GM12892 (cell line): ENCODE data around the gene CISD3.

Source experiments
- POLR2A ChIP-seq: IDR thresholded peaks from 2 replicates; pipeline ENCODE4 v1.6.1; 2011; ENCODE audit warnings: low read depth, low read length, control low read depth
- POLR2AphosphoS5 ChIP-seq: IDR thresholded peaks from 2 replicates; pipeline ENCODE4 v1.6.1; 2011; ENCODE audit warnings: low read depth, low read length, control low read depth
- TAF1 ChIP-seq: IDR thresholded peaks from 2 replicates; pipeline ENCODE4 v1.6.1; 2011; ENCODE audit warnings: low read depth, mild to moderate bottlenecking, control low read depth, low read length, borderline replicate concordance

DNA sequence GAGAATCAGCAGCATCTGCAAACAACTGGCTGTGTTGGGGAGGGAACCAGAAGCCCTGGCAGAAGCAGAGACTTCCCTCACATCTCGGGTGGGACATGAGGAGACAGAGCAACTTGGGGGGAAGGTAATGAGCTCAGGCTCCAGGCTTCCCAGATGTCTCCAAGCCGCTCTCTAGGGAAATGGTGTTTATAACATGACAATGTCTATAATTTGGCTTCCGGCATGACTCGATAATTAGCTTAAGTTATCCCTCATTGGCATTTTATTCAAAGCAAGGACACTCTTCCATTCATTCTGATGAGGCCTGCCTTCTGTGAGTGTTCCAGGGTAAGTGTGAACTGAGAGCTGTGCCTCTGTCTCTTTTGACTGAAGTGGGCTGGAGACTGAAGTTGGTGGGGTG is 39.8 kb upstream of the CISD3 start:
- no peak for TF ChIP-seq POLR2A
- no peak for TF ChIP-seq POLR2AphosphoS5
- no peak for TF ChIP-seq TAF1
